ENCODE measurements around the gene CEP135. TPM values are rescaled to one million over a fixed set of nuclear protein-coding genes. Genes with fewer than 3 reads are reported as not detected.
"Not testable (repeated sequence)": the region's sequence is repeated elsewhere in the genome, so short reads cannot be mapped to it uniquely, and the experiment has no call there.

Gene CEP135
- polyA plus RNA-seq, 1 of the 3 experiments (the other 2 are of a cell fraction), result 1.6 TPM

DNA sequence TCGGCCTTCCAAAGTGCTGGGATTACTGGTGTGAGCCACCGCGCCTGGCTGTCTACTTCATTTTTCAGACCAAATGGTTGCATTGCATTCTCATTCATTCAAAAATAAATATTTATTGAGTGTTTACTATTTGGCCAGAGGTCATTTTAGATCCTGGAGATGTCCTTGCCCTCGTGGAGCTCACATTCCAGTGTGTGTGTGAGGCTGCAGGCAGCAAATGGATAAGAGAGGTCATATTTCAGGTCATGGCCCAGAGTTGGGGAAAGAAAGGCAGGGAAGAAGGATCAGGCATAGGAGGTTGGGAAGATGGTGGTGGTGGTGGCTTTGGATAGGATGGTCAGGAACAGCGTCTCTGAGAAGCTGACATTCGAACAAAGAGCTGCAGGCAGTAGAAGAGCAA, 119.1 kb downstream of the CEP135 start:
- no peak for DNase-seq
- no peaks in the 10 kb centered on the region for H3K9me3 ChIP-seq
- no peaks in the 10 kb centered on the region; a peak in 1 of 4 replicates for H3K4me1 ChIP-seq (ENCODE audit: control insufficient read depth in 1 of 2, insufficient read depth in 2 of 2, low read depth in 1 of 2, low read length in 1 of 2)
- no peak overlapping the region for H3K9ac ChIP-seq
- H3K36me3 ChIP-seq (replicated peaks in 1 of 2; ENCODE audit: control insufficient read depth in 1 of 2, insufficient read depth in 2 of 2, low read length in 1 of 2), result no peaks in the 10 kb centered on the region
- H3K79me2 ChIP-seq (ENCODE audit: insufficient read depth), result no peaks in the 10 kb centered on the region
- POLR2A ChIA-PET, result no interaction called here
- H3K27ac ChIP-seq (ENCODE audit: low read depth in 2 of 2, low read length in 1 of 2), result no peak overlapping the region
- no peak for TF ChIP-seq MEF2A (IDR thresholded peaks at IDR 0.05; ENCODE audit: borderline replicate concordance, low read depth)
- TF ChIP-seq SMC3 (IDR thresholded peaks at IDR 0.05; ENCODE audit: low read depth, low read length), result no peak
- TF ChIP-seq SIN3A (IDR thresholded peaks at IDR 0.05; ENCODE audit: borderline replicate concordance, low read depth, low read length), result no peak
- TF ChIP-seq MXI1 (IDR thresholded peaks at IDR 0.05; ENCODE audit: low read depth, low read length), result no peak
- TF ChIP-seq GATA2 (CRISPR knock-in tag; IDR thresholded peaks at IDR 0.05), result no peak
- no peak for TF ChIP-seq RXRA (IDR thresholded peaks at IDR 0.05; ENCODE audit: borderline replicate concordance, low read depth)
- TF ChIP-seq FOXM1 (IDR thresholded peaks at IDR 0.05; ENCODE audit: low read depth), result no peak
- no peak for TF ChIP-seq RFX5 (IDR thresholded peaks at IDR 0.05; ENCODE audit: low read length)
- TF ChIP-seq USF2 (IDR thresholded peaks at IDR 0.05; ENCODE audit: borderline replicate concordance, low read depth, low read length), result no peak
- TF ChIP-seq EP300 (IDR thresholded peaks at IDR 0.05; ENCODE audit: borderline replicate concordance in 1 of 2, low read depth in 1 of 2, low read length in 1 of 2), result no peak
- TF ChIP-seq NFIC (IDR thresholded peaks at IDR 0.05; ENCODE audit: borderline replicate concordance), result no peak
- TF ChIP-seq GABPA (IDR thresholded peaks at IDR 0.05; ENCODE audit: low read depth), result no peak
- TF ChIP-seq TAF1 (IDR thresholded peaks at IDR 0.05; ENCODE audit: borderline replicate concordance, low read depth, low read length), result no peak
- no peak for TF ChIP-seq JUND (IDR thresholded peaks at IDR 0.05)
- TF ChIP-seq RCOR1 (IDR thresholded peaks at IDR 0.05; ENCODE audit: low read length), result no peak
- no peak for TF ChIP-seq IRF3 (IDR thresholded peaks at IDR 0.05; ENCODE audit: low read depth, low read length)
- no peak for TF ChIP-seq TEAD4 (IDR thresholded peaks at IDR 0.05; ENCODE audit: borderline replicate concordance, insufficient read depth)
- TF ChIP-seq TCF12 (IDR thresholded peaks at IDR 0.05), result no peak
- H3K27me3 ChIP-seq (ENCODE audit: insufficient read depth), result no peaks in the 10 kb centered on the region
- H3F3A ChIP-seq (replicated peaks; ENCODE audit: insufficient read depth), result no peaks in the 10 kb centered on the region
- no peaks in the 10 kb centered on the region for H3K9me2 ChIP-seq
- no peak overlapping the region for H3K4me2 ChIP-seq
- no peak overlapping the region for H3K4me3 ChIP-seq (ENCODE audit: low read depth in 2 of 2, low read length in 1 of 2)
- no peak overlapping the region for H2AFZ ChIP-seq (ENCODE audit: low read depth)
- CTCF ChIA-PET, result interaction anchor here (0.6 kb wide), 1 partner anchor 334 kb away, joined by 3 read pairs; no protein-coding TSS in a partner anchor
- no peaks in the 10 kb centered on the region for H4K20me1 ChIP-seq (ENCODE audit: insufficient read depth)
- 81% methylated on average over 6 of the region's 6 CpGs for WGBS (ENCODE audit: low lambda C conversion rate)

DNA sequence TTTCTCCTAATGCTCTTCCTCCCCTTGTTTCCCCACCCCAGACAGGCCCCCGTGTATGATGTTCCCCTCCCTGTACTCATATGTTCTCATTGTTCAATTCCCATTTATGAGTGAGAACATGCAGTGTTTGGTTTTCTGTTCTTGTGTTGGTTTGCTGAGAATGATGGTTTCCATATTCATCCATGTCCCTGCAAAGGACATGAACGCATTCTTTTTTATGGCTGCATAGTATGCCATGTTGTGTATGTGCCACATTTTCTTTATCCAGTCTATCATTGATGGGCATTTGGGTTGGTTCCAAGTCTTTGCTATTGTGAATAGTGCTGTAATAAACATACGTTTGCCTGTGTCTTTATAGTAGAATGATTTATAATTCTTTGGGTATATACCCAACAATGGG, 124.0 kb downstream of the CEP135 start:
- CTCF ChIA-PET; H3K36me3 ChIP-seq (replicated peaks in 1 of 2; ENCODE audit: control insufficient read depth in 1 of 2, insufficient read depth in 2 of 2, low read length in 1 of 2); H3K4me1 ChIP-seq (ENCODE audit: control insufficient read depth in 1 of 2, insufficient read depth in 2 of 2, low read depth in 1 of 2, low read length in 1 of 2); H3K4me2 ChIP-seq; POLR2A ChIA-PET; H3K79me2 ChIP-seq (ENCODE audit: insufficient read depth); H3K27me3 ChIP-seq (ENCODE audit: insufficient read depth); H4K20me1 ChIP-seq (ENCODE audit: insufficient read depth); H3K9ac ChIP-seq; H3K9me3 ChIP-seq; H3K4me3 ChIP-seq (ENCODE audit: low read depth in 2 of 2, low read length in 1 of 2); H2AFZ ChIP-seq (ENCODE audit: low read depth); H3F3A ChIP-seq (replicated peaks; ENCODE audit: insufficient read depth); DNase-seq; H3K9me2 ChIP-seq; H3K27ac ChIP-seq (ENCODE audit: low read depth in 2 of 2, low read length in 1 of 2): not testable (repeated sequence)
- WGBS (ENCODE audit: low lambda C conversion rate), result 85% methylated on average over 3 of the region's 3 CpGs

Measured in SK-N-SH (cell line).